Ishikawa (cell line): ENCODE measurements around the gene SLC41A3.

ENCODE experiments used
- CEBPB ChIP-seq: IDR thresholded peaks from 2 replicates; pipeline ENCODE4 v1.6.1; 2012
- CREB1 ChIP-seq: IDR thresholded peaks from 2 replicates; pipeline ENCODE4 v1.6.1; 2012; ENCODE audit warnings: low read depth
- EGR1 ChIP-seq: IDR thresholded peaks from 2 replicates; pipeline ENCODE4 v1.6.1; 2012
- EP300 ChIP-seq: IDR thresholded peaks from 2 replicates; pipeline ENCODE4 v1.6.1; 2012; ENCODE audit warnings: borderline replicate concordance
- FOXM1 ChIP-seq: IDR thresholded peaks from 2 replicates; pipeline ENCODE4 v1.6.1; 2012; ENCODE audit warnings: low read depth, borderline replicate concordance
- NFIC ChIP-seq: IDR thresholded peaks from 2 replicates; pipeline ENCODE4 v1.6.1; 2012
- RAD21 ChIP-seq: IDR thresholded peaks from 2 replicates; pipeline ENCODE4 v1.6.1; 2012; ENCODE audit warnings: low read depth
- TAF1 ChIP-seq: IDR thresholded peaks from 2 replicates; pipeline ENCODE4 v1.6.1; 2012; ENCODE audit warnings: low read depth, mild to moderate bottlenecking
- TCF12 ChIP-seq: IDR thresholded peaks from 2 replicates; pipeline ENCODE4 v1.6.1; 2012; ENCODE audit warnings: low read depth
- TEAD4 ChIP-seq: IDR thresholded peaks from 2 replicates; pipeline ENCODE4 v1.6.1; 2012
- YY1 ChIP-seq: IDR thresholded peaks from 2 replicates; pipeline ENCODE4 v1.6.1; 2012; ENCODE audit warnings: low read depth
- ZBTB7A ChIP-seq: IDR thresholded peaks from 2 replicates; pipeline ENCODE4 v1.6.1; 2012; ENCODE audit warnings: low read depth
- TF ChIP-seq, protein P1 (sequence below): IDR thresholded peaks from 2 replicates; pipeline ENCODE4 v1.6.1; 2012
- TF ChIP-seq, protein P2 (sequence below): IDR thresholded peaks from 2 replicates; pipeline ENCODE4 v1.6.1; 2012
- TF ChIP-seq, protein P3 (sequence below): IDR thresholded peaks from 2 replicates; pipeline ENCODE4 v1.6.1; 2012; ENCODE audit warnings: low read depth, mild to moderate bottlenecking

Gene SLC41A3

DNA sequence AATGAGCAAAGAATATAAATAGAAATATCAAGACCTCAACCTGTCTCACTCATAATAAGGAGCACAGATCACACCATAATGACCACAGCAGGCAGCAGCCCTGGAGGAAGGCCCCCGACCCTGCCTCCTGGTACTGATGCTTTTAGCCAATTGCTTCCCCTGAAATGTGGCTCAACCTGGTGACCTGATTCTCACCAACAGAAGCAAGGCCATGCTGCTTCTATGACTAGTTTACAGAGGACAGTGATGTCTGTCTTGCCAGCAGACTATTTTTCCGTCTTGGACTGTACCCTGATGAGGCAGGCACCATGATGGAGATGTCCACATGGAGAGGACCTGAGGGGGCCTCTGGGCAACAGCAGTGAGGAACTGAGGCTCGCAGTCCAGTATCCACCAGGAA, 18.0 kb downstream of the SLC41A3 start:
- TF ChIP-seq TEAD4 (no peak), CREB1 (no peak), YY1 (no peak), RAD21 (no peak), ZBTB7A (no peak), CEBPB (no peak)
- TF ChIP-seq, protein P1, sequence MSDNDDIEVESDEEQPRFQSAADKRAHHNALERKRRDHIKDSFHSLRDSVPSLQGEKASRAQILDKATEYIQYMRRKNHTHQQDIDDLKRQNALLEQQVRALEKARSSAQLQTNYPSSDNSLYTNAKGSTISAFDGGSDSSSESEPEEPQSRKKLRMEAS: no peak
- TF ChIP-seq, protein P2, sequence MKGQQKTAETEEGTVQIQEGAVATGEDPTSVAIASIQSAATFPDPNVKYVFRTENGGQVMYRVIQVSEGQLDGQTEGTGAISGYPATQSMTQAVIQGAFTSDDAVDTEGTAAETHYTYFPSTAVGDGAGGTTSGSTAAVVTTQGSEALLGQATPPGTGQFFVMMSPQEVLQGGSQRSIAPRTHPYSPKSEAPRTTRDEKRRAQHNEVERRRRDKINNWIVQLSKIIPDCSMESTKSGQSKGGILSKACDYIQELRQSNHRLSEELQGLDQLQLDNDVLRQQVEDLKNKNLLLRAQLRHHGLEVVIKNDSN: no peak

- TF ChIP-seq ZBTB7A: no peak
- no peak for TF ChIP-seq FOXM1
- TF ChIP-seq YY1: no peak
- no peak for TF ChIP-seq EP300
- TF ChIP-seq EGR1: no peak
- no peak for TF ChIP-seq RAD21
- TF ChIP-seq NFIC: 0 out of 2 replicates have a peak, but pooled peaks have one; percentile 15
- TF ChIP-seq, protein P3, sequence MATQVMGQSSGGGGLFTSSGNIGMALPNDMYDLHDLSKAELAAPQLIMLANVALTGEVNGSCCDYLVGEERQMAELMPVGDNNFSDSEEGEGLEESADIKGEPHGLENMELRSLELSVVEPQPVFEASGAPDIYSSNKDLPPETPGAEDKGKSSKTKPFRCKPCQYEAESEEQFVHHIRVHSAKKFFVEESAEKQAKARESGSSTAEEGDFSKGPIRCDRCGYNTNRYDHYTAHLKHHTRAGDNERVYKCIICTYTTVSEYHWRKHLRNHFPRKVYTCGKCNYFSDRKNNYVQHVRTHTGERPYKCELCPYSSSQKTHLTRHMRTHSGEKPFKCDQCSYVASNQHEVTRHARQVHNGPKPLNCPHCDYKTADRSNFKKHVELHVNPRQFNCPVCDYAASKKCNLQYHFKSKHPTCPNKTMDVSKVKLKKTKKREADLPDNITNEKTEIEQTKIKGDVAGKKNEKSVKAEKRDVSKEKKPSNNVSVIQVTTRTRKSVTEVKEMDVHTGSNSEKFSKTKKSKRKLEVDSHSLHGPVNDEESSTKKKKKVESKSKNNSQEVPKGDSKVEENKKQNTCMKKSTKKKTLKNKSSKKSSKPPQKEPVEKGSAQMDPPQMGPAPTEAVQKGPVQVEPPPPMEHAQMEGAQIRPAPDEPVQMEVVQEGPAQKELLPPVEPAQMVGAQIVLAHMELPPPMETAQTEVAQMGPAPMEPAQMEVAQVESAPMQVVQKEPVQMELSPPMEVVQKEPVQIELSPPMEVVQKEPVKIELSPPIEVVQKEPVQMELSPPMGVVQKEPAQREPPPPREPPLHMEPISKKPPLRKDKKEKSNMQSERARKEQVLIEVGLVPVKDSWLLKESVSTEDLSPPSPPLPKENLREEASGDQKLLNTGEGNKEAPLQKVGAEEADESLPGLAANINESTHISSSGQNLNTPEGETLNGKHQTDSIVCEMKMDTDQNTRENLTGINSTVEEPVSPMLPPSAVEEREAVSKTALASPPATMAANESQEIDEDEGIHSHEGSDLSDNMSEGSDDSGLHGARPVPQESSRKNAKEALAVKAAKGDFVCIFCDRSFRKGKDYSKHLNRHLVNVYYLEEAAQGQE: no peak
Measured at GRCh38 chr3:126064627-126065258, 19.2 kb downstream of the SLC41A3 start.

GRCh38 chr3:126063358-126063965, 20.5 kb downstream of the SLC41A3 start:
- TF ChIP-seq, protein P2: no peak
- no peak for TF ChIP-seq RAD21
- TF ChIP-seq TAF1: no peak
- TF ChIP-seq, protein P3: no peak
- no peak for TF ChIP-seq ZBTB7A
- TF ChIP-seq CREB1: no peak
- no peak for TF ChIP-seq EP300
- TF ChIP-seq, protein P1: no peak
- no peak for TF ChIP-seq CEBPB
- TF ChIP-seq NFIC: no peak
- no peak for TF ChIP-seq TCF12
- TF ChIP-seq TEAD4: no peak
- TF ChIP-seq EGR1: no peak
- TF ChIP-seq FOXM1: no peak

GRCh38 chr3:126061301-126062032, 22.5 kb downstream of the SLC41A3 start:
- TF ChIP-seq TCF12 (no peak), EP300 (no peak), TEAD4 (no peak), RAD21 (no peak), YY1 (no peak), CEBPB (no peak), ZBTB7A (no peak), NFIC (no peak), TAF1 (no peak), CREB1 (no peak), FOXM1 (no peak), EGR1 (no peak)
- TF ChIP-seq, protein P2: no peak
- TF ChIP-seq, protein P1: no peak
- TF ChIP-seq, protein P3: no peak
